ENCODE results near the gene EIF3B.

DNA sequence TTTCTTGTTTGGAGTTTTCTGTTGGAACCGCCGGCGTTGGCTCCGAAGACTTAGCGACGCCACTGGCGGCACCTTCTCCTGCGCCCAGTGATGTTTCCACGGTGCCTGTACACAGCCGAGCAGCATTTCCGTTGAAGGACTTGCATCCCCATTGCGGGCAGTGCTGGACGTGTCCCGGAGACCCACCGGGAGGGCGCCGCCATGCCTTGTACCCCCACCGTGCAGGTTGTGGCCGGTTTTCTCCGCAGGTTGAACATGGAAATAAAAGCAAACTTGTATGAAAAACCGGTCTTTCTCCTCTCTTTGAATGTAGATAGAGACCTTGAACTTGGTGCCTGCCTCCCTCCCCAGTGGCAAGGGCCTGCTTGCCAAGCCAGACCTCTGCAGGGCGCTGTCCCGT is 25.8 kb downstream of the EIF3B start:
- TF ChIP-seq, protein P1, sequence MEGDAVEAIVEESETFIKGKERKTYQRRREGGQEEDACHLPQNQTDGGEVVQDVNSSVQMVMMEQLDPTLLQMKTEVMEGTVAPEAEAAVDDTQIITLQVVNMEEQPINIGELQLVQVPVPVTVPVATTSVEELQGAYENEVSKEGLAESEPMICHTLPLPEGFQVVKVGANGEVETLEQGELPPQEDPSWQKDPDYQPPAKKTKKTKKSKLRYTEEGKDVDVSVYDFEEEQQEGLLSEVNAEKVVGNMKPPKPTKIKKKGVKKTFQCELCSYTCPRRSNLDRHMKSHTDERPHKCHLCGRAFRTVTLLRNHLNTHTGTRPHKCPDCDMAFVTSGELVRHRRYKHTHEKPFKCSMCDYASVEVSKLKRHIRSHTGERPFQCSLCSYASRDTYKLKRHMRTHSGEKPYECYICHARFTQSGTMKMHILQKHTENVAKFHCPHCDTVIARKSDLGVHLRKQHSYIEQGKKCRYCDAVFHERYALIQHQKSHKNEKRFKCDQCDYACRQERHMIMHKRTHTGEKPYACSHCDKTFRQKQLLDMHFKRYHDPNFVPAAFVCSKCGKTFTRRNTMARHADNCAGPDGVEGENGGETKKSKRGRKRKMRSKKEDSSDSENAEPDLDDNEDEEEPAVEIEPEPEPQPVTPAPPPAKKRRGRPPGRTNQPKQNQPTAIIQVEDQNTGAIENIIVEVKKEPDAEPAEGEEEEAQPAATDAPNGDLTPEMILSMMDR (conservative IDR thresholded peaks at IDR 0.05; ENCODE audit: low read depth, low read length): no peak
- no peak for TF ChIP-seq POLR2A (IDR thresholded peaks at IDR 0.05; ENCODE audit: low read depth, low read length)
- TF ChIP-seq, protein P2, sequence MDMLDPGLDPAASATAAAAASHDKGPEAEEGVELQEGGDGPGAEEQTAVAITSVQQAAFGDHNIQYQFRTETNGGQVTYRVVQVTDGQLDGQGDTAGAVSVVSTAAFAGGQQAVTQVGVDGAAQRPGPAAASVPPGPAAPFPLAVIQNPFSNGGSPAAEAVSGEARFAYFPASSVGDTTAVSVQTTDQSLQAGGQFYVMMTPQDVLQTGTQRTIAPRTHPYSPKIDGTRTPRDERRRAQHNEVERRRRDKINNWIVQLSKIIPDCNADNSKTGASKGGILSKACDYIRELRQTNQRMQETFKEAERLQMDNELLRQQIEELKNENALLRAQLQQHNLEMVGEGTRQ (IDR thresholded peaks at IDR 0.05; ENCODE audit: low read depth, low read length): no peak
